Measurements from ENCODE around the gene DDX47.

DDX47 gene

DNA sequence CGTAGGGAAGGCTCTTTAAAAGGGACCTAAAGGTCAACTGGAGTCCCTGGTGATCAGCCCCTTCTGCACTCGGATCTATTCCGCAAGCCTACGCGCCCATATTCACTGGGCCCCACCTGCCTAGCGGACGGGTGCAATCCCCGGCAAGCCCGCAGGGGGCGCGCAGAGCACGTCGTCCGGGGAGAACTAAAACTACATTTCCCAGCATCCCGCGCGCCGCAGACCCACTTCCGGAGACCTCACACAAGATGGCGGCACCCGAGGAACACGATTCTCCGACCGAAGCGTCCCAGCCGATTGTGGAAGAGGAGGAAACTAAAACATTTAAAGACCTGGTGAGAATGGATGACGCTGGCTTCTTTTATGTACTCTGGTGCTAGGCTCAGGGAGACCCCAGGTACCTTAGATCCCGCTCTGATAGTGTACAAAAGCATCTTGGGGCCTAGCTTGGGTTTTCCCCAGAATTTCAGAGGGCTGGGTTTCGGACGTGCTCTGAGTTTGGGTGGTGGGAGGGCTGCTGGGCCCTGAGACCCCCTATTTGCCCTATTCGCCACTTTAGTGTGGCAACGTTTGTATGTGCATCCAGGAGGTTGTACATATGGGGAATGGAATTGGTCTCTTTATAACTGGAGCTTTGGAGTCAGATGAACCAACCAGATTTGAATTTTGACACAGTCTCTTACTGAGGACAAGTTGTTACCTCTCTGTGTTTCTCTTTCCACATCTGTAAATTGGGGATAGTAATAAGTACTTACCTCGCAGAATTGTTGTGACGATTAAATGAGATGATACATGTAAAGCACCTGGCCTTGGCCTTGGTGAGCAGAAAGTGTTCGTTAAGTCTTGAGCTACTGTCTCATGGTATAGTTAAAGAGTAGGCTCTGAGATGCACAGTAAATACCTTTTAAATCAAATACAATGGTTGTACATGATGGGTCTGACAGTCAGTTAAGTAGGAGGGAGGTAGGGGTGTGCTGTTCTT lies at the start of gene DDX47:
DDX47 (plus strand) TSS at position 227 of the 982 bp plus-strand sequence; CDS start at position 249, 22 bp downstream.
- DNase-seq (ENCODE audit: low spot score) = peak; percentile 92

DNA sequence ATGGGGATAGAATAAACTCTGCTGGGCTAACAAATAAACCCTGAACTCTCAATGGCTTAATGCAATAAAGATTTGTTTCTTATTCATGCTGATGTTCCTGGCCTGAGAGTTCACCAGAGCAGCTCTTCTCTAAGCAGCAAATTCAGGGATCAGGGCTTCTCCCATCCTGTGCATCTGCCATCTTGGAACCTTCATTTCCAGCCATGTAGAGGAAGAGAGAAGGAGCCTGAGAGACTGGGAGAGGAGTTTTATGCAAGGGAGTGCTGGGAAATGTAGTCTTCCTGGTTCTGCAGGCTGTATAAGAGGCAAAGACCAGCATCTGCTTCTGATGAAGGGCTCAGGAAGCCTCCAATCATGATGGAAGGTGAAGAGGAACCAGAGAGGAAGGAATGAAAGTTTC lies 48.3 kb upstream of the DDX47 start:
- no peak for DNase-seq (ENCODE audit: low spot score)

DNA sequence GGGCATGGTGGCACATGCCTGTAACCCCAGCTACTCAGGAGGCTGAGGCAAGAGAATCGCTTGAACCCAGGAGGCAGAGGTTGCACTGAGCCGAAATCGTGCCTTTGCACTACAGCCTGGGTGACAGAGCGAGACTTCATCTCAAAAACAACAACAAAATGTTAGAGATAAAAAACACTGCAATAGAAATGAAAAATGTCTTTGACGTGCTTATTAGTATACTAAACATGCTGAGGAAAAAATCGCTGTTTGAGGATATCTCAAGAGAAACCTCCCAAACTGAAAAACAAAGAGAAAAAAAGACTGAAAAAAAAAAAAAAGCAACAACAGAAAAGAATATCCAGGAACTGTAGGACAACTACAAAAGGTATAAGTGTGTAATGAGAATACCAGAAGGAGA lies 42.9 kb upstream of the DDX47 start:
- DNase-seq (ENCODE audit: low spot score) = no peak

DNA sequence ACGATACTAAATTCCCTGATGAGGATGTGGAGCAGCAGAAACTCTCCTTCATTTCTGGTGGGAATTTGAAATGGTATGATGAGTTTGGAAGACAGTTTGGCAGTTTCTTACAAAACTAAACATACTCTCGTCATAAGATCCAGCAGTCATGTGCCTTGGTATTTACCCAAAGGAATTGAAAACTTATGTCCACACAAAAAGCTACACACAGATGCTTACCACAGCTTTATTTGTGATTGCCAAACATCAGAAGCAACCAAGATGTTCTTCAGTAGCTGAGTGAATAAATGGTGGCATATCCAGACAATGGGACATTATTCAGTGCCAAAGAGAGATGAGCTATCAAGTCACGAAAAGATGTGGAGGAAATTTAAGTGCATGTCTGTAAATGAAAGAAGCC lies 38.4 kb upstream of the DDX47 start:
- DNase-seq (ENCODE audit: low spot score) = no peak

DNA sequence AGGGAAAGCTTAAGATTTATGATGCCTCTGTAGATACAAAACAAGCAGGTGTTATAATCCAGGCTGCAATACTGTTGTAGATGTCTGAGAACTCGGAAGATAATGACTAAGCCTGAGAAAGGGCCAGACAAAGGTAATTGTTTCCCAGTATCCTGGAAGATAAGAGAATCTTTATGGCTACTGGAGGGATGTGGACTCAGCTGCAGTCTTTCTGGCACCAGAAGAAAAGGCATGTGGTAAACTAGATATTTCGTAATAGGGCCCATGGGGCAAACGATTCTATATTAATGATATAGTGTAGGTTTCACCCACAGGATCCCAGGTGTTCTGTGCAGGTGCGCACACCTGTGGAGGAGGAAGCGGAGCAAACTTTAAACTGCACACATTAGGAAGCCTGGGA lies 36.9 kb upstream of the DDX47 start:
- DNase-seq (ENCODE audit: low spot score) = no peak

DNA sequence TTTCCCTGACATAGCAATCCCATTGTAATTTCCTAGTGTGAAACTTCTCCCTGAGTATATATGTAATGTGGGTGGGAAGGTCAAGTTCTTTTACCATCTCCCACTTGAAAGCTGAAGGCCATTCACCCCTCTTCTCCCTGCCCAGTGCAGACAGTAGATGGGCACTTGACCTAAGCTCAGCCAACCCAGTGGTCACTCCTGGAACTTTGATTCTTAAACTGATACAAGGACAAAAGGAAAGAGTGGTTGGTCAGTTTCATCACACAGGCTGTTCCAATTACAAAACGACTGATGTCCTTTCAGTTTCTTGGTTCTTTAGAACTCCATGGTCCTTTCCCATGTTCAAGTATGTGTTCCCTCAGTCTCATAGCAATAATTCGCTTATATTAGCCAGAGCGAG lies 36.1 kb upstream of the DDX47 start:
- no peak for DNase-seq (ENCODE audit: low spot score)

DNA sequence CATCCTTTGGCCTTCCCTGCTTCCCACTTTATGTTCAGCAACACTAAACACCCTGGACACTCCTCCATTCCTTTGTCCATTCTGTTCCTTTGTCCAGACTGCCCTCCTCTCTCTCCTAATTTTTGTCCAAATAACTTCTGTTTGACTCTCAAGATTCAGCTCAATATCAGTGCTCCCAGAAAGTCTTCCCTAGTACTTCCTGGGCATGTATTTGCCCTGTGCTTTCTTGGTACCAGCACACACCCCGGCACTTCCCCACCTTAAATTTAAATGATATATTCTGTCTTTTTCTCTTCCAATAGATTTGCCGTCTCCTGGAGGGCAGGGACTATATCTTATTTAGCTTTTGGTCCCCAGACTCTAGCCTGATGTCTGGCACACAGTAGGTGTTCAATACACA lies 34.1 kb upstream of the DDX47 start:
- DNase-seq (ENCODE audit: low spot score) = no peak

DNA sequence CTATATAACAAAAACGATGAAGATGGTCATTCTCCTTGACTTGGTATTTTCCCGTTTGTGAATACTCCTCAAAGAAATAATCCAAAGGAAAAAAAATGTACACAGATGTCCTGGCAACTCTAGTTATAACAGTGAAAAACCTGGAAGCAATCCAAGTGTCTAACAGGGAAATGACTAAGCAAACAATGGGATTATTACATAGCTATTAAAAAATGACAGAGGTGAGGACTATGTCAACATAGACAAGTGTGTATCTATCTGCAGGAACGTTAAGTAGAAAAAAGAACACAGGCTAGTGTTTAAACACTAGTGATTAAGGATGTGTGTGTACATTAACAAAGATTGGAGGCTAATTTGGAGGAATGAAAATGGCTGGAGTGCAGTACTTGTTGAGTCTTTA lies 33.6 kb upstream of the DDX47 start:
- DNase-seq (ENCODE audit: low spot score) = peak; percentile 45

DNA sequence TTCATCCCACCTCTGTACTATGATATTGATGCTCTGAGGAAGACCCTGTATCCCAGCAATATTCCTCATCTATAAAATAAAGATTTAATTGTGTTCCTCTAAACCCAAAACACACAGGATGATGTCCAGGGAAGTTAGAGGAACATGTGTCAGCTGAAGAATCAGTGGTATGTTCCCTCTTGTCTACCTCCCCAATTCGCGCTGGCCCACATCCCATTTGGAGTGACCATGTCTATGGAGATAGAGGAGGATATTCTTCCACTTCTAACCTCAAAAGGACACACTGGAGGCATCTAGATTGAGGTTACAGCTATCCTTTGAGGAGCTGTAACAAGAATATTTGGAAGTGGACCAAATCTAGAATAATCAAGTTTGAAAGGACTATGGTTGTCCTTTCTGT lies 29.0 kb upstream of the DDX47 start:
- DNase-seq (ENCODE audit: low spot score) = no peak

DNA sequence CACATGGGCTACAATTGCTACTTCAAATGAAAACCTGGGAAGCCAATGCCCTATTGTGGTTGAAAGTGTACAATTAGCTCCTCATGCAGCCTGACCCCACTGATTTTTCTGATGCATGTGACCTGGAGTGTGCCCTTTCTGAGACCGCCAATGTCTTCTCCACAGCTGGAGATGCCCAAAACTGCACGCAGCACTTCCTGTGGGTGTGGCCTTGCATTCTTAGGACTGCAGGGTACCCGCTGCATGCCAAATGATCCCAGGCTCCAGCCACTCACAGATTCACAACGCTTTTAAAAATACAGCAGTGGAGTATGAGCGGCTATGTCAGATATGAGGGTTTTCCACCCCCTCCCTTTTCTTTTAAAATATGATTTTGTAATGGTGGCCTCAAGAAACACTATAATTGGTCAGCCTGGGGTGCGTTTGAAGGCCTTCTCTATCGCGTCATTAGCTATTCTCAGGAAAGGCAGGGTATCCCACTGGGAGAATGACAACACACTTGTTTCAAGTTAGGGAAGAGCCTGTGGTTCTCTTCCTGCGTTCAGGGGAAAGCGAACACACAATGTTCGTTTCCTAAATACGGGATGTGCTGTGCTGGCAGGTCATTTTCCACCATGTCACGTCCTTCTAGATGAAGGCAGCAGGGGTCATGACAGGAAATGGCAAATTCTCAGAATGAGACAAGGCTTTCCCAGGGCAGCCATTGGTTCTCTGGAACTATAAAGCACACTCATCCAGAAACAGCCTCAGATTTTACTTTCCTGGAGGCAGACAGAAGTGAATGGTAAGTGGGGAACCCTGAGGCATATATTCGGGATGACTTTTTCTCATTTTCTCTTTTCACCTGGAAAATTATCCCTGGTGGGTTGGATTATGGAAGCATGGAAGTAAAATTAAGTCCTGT lies 28.0 kb upstream of the DDX47 start, which contains the start of gene APOLD1:
APOLD1 (plus strand) TSS at position 749 of the 904 bp plus-strand sequence; CDS start at position 782, 33 bp downstream.
- no peak for DNase-seq (ENCODE audit: low spot score)

DNA sequence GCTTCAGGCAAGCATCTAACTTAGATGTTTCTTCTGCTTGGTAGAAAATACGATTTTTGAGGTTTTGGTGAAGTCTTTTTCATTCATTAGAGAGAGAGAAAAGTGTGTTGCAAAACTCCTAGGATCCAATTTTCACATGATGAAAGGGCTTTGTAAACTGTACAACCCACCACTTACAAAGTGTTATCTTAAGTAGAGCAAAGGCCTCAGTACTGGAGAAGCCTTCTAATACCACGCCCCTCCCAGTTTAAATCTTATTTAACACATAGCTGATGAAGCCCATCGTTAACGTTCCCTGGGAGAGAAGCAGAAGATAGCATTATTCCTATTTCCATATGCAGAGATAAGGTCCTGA lies 26.8 kb upstream of the DDX47 start:
- no peak for DNase-seq (ENCODE audit: low spot score)

DNA sequence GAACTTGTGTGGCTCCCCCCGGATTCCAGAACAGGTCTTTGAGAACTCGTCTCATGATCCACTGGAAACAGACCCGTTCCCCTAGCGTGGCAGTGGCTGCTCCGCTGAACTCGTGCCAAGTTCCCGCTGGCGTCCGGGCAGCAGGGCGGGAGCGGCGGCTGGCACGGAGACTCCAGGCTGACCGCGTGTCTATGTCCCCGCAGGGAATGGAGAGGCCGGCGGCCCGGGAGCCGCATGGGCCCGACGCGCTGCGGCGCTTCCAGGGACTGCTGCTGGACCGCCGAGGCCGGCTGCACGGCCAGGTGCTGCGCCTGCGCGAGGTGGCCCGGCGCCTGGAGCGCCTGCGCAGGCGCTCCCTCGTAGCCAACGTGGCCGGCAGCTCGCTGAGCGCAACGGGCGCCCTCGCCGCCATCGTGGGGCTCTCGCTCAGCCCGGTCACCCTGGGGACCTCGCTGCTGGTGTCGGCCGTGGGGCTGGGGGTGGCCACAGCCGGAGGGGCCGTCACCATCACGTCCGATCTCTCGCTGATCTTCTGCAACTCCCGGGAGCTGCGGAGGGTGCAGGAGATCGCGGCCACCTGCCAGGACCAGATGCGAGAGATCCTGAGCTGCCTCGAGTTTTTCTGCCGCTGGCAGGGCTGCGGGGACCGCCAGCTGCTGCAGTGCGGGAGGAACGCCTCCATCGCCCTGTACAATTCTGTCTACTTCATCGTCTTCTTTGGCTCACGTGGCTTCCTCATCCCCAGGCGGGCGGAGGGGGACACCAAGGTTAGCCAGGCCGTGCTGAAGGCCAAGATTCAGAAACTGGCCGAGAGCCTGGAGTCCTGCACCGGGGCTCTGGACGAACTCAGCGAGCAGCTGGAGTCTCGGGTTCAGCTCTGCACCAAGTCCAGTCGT lies 26.2 kb upstream of the DDX47 start:
- peak; percentile 98 for DNase-seq (ENCODE audit: low spot score)

DNA sequence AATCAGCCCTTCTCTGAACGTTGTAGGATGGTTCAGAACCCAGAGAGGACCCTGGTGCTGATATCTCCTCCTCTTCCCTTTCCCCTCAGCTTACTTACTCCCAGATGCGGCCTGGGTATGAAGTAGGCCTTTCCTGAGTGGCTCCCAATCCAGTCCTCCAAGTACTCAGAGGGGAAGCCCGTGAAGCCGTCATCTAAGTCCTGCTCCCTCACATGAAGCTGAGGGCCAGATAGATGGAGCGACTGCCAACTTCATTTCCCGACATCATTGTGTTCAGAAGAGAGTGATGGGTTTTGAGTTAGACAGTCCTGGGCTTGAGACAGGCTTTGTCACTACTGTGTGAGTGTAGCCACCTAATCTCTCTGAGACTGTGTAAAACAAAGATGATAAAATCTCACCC lies 25.0 kb upstream of the DDX47 start:
- DNase-seq (ENCODE audit: low spot score) = no peak

DNA sequence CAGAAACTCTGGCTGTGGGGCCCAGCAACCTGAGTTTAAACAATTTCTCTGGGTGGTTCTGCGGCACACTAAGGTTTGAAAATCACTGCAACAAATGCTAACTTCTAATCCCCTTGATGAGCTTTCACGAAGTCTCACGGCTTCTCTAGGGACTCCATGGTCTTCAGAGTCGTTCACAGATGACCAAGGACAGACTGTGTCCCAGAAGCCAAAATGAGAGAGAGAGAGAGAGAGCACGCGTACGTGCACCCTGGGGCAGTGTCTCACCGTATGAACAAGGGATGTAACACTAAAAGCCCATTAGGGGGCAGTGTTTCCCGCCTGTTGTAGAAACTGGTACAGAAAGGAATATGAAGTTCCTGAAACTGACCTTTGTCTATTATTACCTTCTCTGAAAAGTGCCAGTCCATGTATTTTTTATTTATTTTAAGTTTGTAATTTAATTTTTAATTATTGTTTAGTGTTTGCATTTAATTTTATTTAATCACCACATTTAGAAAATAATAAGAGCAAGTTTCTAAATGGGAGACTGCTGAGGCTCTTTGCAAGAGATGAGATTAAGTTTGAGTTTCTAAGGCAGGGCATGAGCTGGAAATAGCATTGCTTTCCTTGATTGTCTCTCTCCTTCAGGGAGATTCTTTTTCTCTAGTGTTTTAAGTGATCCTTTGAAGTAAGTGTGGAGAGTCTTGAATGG lies 24.3 kb upstream of the DDX47 start:
- peak; percentile 54 for DNase-seq (ENCODE audit: low spot score)

DNA sequence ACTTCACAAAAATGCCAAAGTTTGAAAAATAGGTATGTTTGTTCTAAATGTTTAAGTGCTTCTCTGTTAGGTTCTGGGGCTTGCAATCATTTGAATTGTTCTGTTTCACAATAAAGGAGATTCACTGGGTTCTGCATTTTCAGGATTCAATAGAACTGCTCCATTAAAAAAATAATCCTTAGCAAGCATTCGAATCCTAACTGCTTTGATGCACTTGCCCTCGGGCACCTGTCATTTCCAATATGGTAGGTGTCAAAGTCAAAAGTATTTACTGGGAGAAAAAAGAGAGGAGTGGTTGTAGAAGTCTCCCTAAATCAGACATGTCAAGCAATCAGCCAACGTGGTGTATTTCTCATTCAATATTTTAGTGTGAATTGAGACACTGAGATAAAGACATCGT lies 22.2 kb upstream of the DDX47 start:
- no peak for DNase-seq (ENCODE audit: low spot score)

DNA sequence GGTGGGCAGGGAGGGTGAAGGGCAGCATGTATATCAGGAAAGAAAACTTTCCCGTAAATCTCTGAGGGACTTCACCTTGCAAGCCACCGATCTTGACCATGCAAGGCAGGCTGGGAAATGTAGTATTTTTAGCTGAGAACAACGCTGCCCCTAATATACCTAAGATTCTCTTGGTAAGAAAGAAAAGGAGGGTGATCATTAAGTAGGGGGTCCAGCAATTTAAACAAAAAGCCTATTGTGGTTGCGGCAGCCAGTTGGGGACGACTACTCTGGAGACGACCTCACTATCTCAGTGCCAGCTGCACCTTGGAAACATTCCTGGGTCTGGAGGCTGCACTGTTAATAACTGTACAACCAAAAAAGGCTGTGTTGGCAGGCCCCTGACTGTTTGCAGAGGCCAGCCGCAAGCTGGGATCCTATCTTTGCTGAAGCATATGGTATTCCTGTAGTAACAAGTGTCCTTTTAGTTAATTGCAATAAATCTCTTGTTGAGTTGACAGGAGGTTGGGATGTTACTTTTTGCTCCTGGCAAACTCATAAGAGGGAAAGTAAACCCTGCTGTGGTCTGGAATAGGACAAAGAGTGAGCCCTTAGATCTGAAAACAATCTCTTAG lies 21.3 kb upstream of the DDX47 start:
- DNase-seq (ENCODE audit: low spot score) = no peak

DNA sequence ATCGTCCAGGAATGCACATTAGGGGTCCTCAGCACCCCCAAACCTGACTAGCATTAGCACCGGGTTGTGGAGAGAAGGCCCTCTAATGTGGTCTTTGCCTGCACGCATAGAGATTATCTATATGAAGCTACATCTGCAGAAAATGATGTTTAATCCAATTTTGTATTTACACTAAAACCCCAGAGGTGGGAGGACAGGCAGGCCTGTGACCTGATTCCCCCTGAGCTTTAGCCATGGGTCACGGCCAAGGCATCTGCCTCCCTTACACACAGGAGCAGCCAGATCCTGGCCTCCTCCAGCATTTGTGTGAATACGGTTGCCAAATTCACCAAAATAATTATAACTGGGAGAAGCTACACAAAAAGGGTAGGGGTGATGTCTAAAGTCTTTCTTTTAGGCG lies 20.7 kb upstream of the DDX47 start:
- DNase-seq (ENCODE audit: low spot score) = no peak

DNA sequence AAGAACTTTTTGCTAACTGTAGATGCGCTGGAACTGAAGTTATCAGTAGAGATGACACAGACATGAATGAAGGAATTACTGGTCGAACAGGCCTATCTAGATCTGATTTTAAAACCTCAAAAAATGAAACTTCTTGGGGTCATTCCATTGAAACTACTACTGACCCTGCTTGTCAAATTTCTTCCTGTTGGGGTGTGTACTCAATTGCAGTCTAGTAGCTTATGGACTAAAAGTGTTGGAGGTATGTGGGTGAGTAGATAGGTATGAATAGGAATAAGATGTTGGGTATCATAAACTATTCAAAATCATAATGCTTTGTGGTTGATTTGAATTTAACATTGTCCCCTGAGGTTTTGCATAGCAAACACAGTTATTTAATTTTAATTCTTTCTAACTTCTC lies 18.5 kb upstream of the DDX47 start:
- no peak for DNase-seq (ENCODE audit: low spot score)

DNA sequence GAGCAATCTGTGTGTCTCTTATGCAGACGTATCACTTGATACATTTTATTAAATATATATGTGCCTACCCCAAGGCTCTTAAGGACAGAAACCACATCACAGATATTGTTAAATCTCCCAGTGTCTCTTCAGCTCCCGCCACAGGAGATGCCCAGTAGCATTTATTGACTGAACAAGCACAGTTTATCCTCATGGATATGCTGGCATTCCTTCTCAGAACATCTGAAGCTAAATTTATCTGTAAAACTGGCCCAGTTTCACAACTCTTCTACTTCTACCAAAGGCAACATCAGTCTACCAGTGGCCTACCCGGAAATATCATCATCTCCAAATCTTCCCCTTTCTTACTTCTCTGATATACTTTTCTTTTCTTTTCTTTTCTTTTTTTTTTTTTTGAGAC lies 17.0 kb upstream of the DDX47 start:
- DNase-seq (ENCODE audit: low spot score) = no peak

DNA sequence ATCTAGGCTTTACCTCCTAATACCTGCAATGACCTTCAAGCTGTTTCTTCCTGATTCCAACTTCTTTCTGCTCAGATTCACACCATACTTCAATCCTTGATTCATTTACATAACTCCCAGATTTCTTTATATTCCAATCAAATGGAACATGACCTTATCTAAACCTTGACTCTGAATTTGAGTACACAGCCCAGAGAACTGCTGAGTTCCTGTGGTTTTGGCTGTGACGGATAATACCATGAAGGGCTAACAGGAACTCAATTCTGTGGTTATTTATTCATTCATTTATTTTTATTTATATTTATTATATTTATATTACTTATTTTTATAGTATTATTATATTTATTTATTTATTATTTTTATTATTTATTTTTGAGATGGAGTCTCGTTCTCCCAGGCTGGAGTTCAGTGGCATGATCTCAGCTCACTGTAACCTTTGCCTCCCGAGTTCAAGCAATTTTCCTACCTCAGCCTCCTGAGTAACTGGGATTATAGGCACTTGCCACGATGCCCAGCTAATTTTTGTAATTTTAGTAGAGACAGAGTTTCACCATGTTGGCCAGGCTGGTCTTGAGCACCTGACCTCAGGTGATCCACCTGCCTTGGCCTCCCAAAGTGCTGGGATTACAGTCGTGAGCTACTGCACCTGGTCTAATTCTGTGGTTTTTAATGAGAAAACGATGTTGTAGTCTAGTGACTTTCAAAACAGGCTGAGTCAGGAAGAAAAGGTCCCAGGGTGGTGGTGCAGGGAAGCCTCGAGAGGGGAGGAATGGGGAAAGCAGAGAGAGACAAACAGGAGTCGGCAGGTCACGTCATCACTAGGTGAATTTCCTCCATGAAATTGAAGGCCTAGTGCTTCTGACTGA lies 16.0 kb upstream of the DDX47 start:
- no peak for DNase-seq (ENCODE audit: low spot score)

Measured in AG08395 (cell line).